H1 (cell line): Measurements from ENCODE around the gene RGP1. TPM values are rescaled to one million over a fixed set of nuclear protein-coding genes. Genes with fewer than 3 reads are reported as not detected.

Experiments
- CTCF ChIA-PET: fragments of 300-600 bp; sonication (Branson Sonifier 250); formaldehyde crosslinking; loops from one replicate; lab custom pipeline; 2021; ENCODE audit not compliant: partially characterized antibody; lab: Charles Lee
- POLR2A ChIA-PET: fragments of 300-600 bp; sonication (Branson Sonifier 250); formaldehyde crosslinking; loops from one replicate; lab custom pipeline; 2021; ENCODE audit warnings: inconsistent platforms; ENCODE audit not compliant: partially characterized antibody; lab: Charles Lee
- DNase-seq, 2 experiments: peaks; one replicate each; pipeline versions ENCODE4 v3.0.0 to v3.0.0-alpha.2; 2010 to 2022; ENCODE audit warnings: low spot score in 2 of 2, low read depth in 1 of 2, mixed read lengths in 1 of 2
- FAIRE-seq: peaks from 2 replicates; lab custom pipeline; 2011; peaks lifted over from hg19 to GRCh38; lab: Jason Lieb, UNC
- H2AFZ ChIP-seq: 2 replicates; pipeline ENCODE4 v1.8.1; 2012; ENCODE audit warnings: low read length, inconsistent platforms
- H2AK5ac ChIP-seq: 2 replicates; pipeline ENCODE4 v1.6.1; 2013; ENCODE audit warnings: low read depth, low read length
- H2BK120ac ChIP-seq: replicated peaks from 2 replicates; pipeline ENCODE3; 2013; ENCODE audit warnings: low read depth, low read length, inconsistent platforms
- H2BK12ac ChIP-seq: 2 replicates; pipeline ENCODE4 v1.6.1; 2013; ENCODE audit warnings: low read depth, low read length
- H2BK15ac ChIP-seq: 2 replicates; pipeline ENCODE4 v1.6.1; 2013; ENCODE audit warnings: low read length
- H2BK20ac ChIP-seq: 2 replicates; pipeline ENCODE4 v1.6.1; 2013; ENCODE audit warnings: low read length
- H2BK5ac ChIP-seq: 2 replicates; pipeline ENCODE4 v1.6.1; 2013; ENCODE audit warnings: low read depth, low read length
- H3K14ac ChIP-seq: 2 replicates; pipeline ENCODE4 v1.6.1; 2013; ENCODE audit warnings: inconsistent platforms; ENCODE audit not compliant: insufficient read length
- H3K18ac ChIP-seq: 2 replicates; pipeline ENCODE4 v1.6.1; 2013; ENCODE audit warnings: low read length; ENCODE audit errors: extremely low read depth
- H3K23ac ChIP-seq: 2 replicates; pipeline ENCODE4 v1.6.1; 2013; ENCODE audit warnings: inconsistent platforms; ENCODE audit not compliant: insufficient read length
- H3K23me2 ChIP-seq: 2 replicates; pipeline ENCODE4 v1.6.1; 2013; ENCODE audit warnings: low read depth, low read length
- H3K27ac ChIP-seq: 2 replicates; pipeline ENCODE4 v1.6.1; 2011; ENCODE audit warnings: low read depth, low read length, inconsistent platforms
- H3K27me3 ChIP-seq, 4 experiments: replicated peaks in 1 of 4; 1 replicate in 1 of 4; 2 replicates in 3 of 4; pipeline versions ENCODE4 v1.6.1 to v1.8.1; 2011 to 2013; ENCODE audit warnings: low read length in 3 of 4, mild to moderate bottlenecking in 3 of 4, inconsistent platforms in 2 of 4, mixed read lengths in 2 of 4, moderate library complexity in 1 of 4; ENCODE audit not compliant: control insufficient read depth in 3 of 4, insufficient read depth in 3 of 4; ENCODE audit errors: extremely low read depth in 1 of 4
- H3K36me3 ChIP-seq, 4 experiments: 2 replicates each; pipeline versions ENCODE4 v1.6.1 to v1.8.1; 2011 to 2013; ENCODE audit warnings: mild to moderate bottlenecking in 4 of 4, low read length in 3 of 4, moderate library complexity in 2 of 4, control low read depth in 1 of 4, inconsistent platforms in 1 of 4; ENCODE audit not compliant: insufficient read depth in 4 of 4, control insufficient read depth in 2 of 4
- H3K4ac ChIP-seq: replicated peaks from 2 replicates; pipeline ENCODE3; 2013; ENCODE audit warnings: low read length, low read depth, mixed read lengths, inconsistent platforms; ENCODE audit not compliant: insufficient read length
- H3K4me1 ChIP-seq, 4 experiments: replicated peaks in 1 of 4; 1 replicate in 1 of 4; 2 replicates in 3 of 4; pipeline versions ENCODE4 v1.6.1 to v1.8.1; 2011 to 2013; ENCODE audit warnings: low read length in 3 of 4, inconsistent platforms in 2 of 4, mixed read lengths in 1 of 4; ENCODE audit not compliant: insufficient read depth in 4 of 4, control insufficient read depth in 3 of 4
- H3K4me2 ChIP-seq, 2 experiments: 2 replicates each; pipeline versions ENCODE4 v1.6.1 to v1.8.1; 2011 to 2013; ENCODE audit warnings: low read depth in 2 of 2, low read length in 2 of 2, control low read depth in 1 of 2, inconsistent platforms in 1 of 2, mild to moderate bottlenecking in 1 of 2; ENCODE audit not compliant: insufficient read depth in 1 of 2
- H3K4me3 ChIP-seq, 4 experiments: fragments of 200-600, 300-600 bp in 1 of 4; sonication (generic), shearing (Covaris generic), sonication (Bioruptor Twin) in 1 of 4; 2 replicates each; pipeline versions ENCODE4 v1.5.1 to v1.8.1; 2011 to 2016; ENCODE audit warnings: low read length in 4 of 4, low read depth in 3 of 4, control low read depth in 2 of 4, inconsistent platforms in 2 of 4, mild to moderate bottlenecking in 2 of 4, mixed read lengths in 1 of 4, moderate library complexity in 1 of 4; ENCODE audit not compliant: insufficient read depth in 2 of 4; ENCODE audit errors: extremely low read depth in 1 of 4
- H3K56ac ChIP-seq: replicated peaks from 2 replicates; pipeline ENCODE3; 2013; ENCODE audit warnings: low read depth, mild to moderate bottlenecking, mixed read lengths, low read length, inconsistent platforms; ENCODE audit not compliant: insufficient read length
- H3K79me1 ChIP-seq: 2 replicates; pipeline ENCODE4 v1.6.1; 2013; ENCODE audit warnings: low read depth, low read length, control low read depth
- H3K79me2 ChIP-seq, 2 experiments: 2 replicates each; pipeline versions ENCODE4 v1.6.1 to v1.8.1; 2012 to 2013; ENCODE audit warnings: low read length in 2 of 2, mild to moderate bottlenecking in 2 of 2, inconsistent platforms in 1 of 2; ENCODE audit not compliant: insufficient read depth in 2 of 2, control insufficient read depth in 1 of 2
- H3K9ac ChIP-seq, 4 experiments: replicated peaks in 1 of 4; 1 replicate in 1 of 4; 2 replicates in 3 of 4; pipeline versions ENCODE4 v1.6.1 to v1.8.1; 2011 to 2013; ENCODE audit warnings: low read depth in 3 of 4, low read length in 3 of 4, control low read depth in 2 of 4, mild to moderate bottlenecking in 2 of 4, moderate library complexity in 2 of 4, inconsistent platforms in 1 of 4; ENCODE audit errors: extremely low read depth in 1 of 4
- H3K9me3 ChIP-seq, 2 experiments: 2 replicates each; pipeline versions ENCODE4 v1.6.1 to v1.8.1; 2012 to 2013; ENCODE audit warnings: mild to moderate bottlenecking in 2 of 2, moderate library complexity in 2 of 2, control low read depth in 1 of 2, inconsistent platforms in 1 of 2, low read depth in 1 of 2, low read length in 1 of 2, mixed read lengths in 1 of 2; ENCODE audit not compliant: insufficient read depth in 2 of 2
- H4K20me1 ChIP-seq, 2 experiments: replicated peaks in 1 of 2; 2 replicates each; pipeline versions ENCODE3 to v1.8.1; 2011 to 2013; ENCODE audit warnings: inconsistent platforms in 2 of 2, low read length in 2 of 2, mild to moderate bottlenecking in 1 of 2; ENCODE audit not compliant: insufficient read depth in 2 of 2, control insufficient read depth in 1 of 2
- H4K5ac ChIP-seq: 2 replicates; pipeline ENCODE4 v1.6.1; 2013; ENCODE audit warnings: low read length, low read depth, mixed read lengths, inconsistent platforms; ENCODE audit not compliant: insufficient read length
- H4K8ac ChIP-seq: 2 replicates; pipeline ENCODE4 v1.8.0; 2013; ENCODE audit warnings: mild to moderate bottlenecking, moderate library complexity, low read length, inconsistent platforms; ENCODE audit not compliant: insufficient read depth; ENCODE audit errors: extremely low read depth
- H4K91ac ChIP-seq: replicated peaks from 2 replicates; pipeline ENCODE3; 2013; ENCODE audit warnings: low read length, mixed read lengths, inconsistent platforms; ENCODE audit not compliant: insufficient read length
- POLR2AphosphoS5 ChIP-seq: IDR thresholded peaks from 2 replicates; pipeline ENCODE4 v1.6.1; 2011; ENCODE audit warnings: low read depth, low read length
- SP2 ChIP-seq: IDR thresholded peaks from 2 replicates; pipeline ENCODE4 v1.6.1; 2012; ENCODE audit warnings: mild to moderate bottlenecking, low read length, inconsistent platforms
- WGBS, 2 experiments: shearing (Covaris generic) in 1 of 2; methylation state at CpG; one replicate each; pipeline versions ENCODE4 v1.1.6 to v1.1.7; 2013 to 2015; ENCODE audit warnings: low lambda C conversion rate in 2 of 2, mixed read lengths in 2 of 2, inconsistent platforms in 1 of 2, low coverage in 1 of 2, missing lambda C conversion rate in 1 of 2; ENCODE audit not compliant: insufficient replicate concordance in 2 of 2, insufficient coverage in 1 of 2, insufficient read length in 1 of 2; ENCODE audit errors: extremely low coverage in 1 of 2, missing lambda C conversion rate in 1 of 2; 5-methylcytosine and 5-hydroxymethylcytosine counted together
- polyA plus RNA-seq, 7 experiments: library from polyadenylated mRNA; depleted of rRNA in 3 of 7; stranded (reverse) in 5 of 7; unstranded in 2 of 7; fragments of >200 nt in 5 of 7; fragments of 200-250 nt in 2 of 7; gene quantifications; 1 replicate in 5 of 7; 2 replicates in 1 of 7; 4 replicates in 1 of 7; pipeline versions ENCODE4 v1.2.1 to v1.2.3, GENCODE V29; 2011 to 2013; ENCODE audit warnings: missing spikeins in 2 of 7, mixed read lengths in 2 of 7
- total RNA-seq: library from RNA; stranded (reverse); fragmentation: NEBNext Ultra II Directional; extraction: Animal tissue kit (Norgen Biotek cat#: 25700); gene quantifications from 2 replicates; pipeline ENCODE4 v1.2.1, GENCODE V29; 2021

RGP1 gene
- total and polyA plus RNA-seq, 2 of the 8 experiments (the other 6 are each of a cell fraction or from before 2014, with no cell fraction given): 11.8 to 22.7 TPM

DNA sequence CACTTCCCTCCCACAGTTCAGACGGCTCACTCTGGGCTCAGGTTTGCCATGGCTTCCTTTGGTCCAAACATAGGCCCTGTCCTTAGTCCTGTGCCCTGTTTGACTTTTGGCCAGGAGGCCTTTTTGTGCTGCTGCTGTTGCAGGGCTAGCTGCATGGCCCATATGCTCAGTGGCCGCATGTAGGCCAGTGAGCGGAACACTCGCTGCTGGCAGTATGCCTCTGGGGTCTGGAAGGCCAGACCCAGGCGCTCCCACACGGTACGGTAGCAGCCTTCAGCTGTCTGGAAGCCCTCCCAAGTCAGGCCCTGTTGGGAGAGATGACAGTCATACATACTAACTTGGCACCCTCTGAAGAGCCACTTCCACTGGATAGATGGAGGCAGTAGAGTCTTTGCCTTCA is 11.9 kb upstream of the RGP1 start:
- Histone ChIP-seq H3K9ac (no peak overlapping the region), H3K14ac (no peak overlapping the region), H3K23me2 (peaks cover 5% of the 10 kb centered on the region; the same call in 1 of the 2 replicates), H3K27me3 (no peaks in the 10 kb centered on the region), H2BK20ac (no peak overlapping the region), H4K91ac (no peak overlapping the region), H2AK5ac (no peak overlapping the region), H2BK120ac (no peak overlapping the region), H3K18ac (no peak overlapping the region), H4K5ac (no peak overlapping the region), H3K23ac (no peak overlapping the region), H4K8ac (no peak overlapping the region), H2BK12ac (no peak overlapping the region), H3K56ac (no peak overlapping the region), H2AFZ (no peak overlapping the region), H3K79me1 (peaks cover 3% of the 10 kb centered on the region; the same call in 1 of the 2 replicates), H3K27ac (no peak overlapping the region), H3K4me1 (peaks cover 0 to 6% (median 3%) of the 10 kb centered on the region in 4 experiments; a peak in 4 of 7 replicates), H3K36me3 (peaks cover 27 to 66% (median 54%) of the 10 kb centered on the region in 4 experiments), H3K4me2 (no peak overlapping the region), H2BK5ac (no peak overlapping the region), H2BK15ac (no peak overlapping the region), H3K79me2 (peaks cover 0 to 5% of the 10 kb centered on the region in 2 experiments; a peak in 1 of 4 replicates), H3K9me3 (no peaks in the 10 kb centered on the region; a peak in 1 of 4 replicates), H3K4me3 (no peak overlapping the region), H3K4ac (no peak overlapping the region), H4K20me1 (peaks cover 7 to 17% of the 10 kb centered on the region in 2 experiments)
- 94% methylated on average over 7 of the region's 7 CpGs; no CpG with 5 or more reads in 1 of the 2 experiments for WGBS, 2 experiments
- FAIRE-seq: no peak
- CTCF ChIA-PET: interaction anchor here (0.7 to 16.0 kb wide), 12 partner anchors 10 to 65 kb away, joined by 3 to 198 read pairs (median 4); partner anchors contain the start of genes GBA2 and RGP1
- no peak for DNase-seq
- TF ChIP-seq SP2 (no peak), POLR2AphosphoS5 (0 out of 2 replicates have a peak, but pooled peaks have one; percentile 45)
- POLR2A ChIA-PET: interaction anchor here (1.0 to 4.8 kb wide), 5 partner anchors 10 to 46 kb away, joined by 3 to 35 read pairs (median 5); partner anchors contain the start of genes GBA2 and RGP1
